ENCODE measurements around the gene PSD2.

The PSD2 gene

GRCh38 chr5:139836469-139837208, 41.0 kb downstream of the PSD2 start:
- H3K27ac ChIP-seq: no peak overlapping the region
- H3K36me3 ChIP-seq (replicated peaks): no peaks in the 10 kb centered on the region
- no peak for DNase-seq
- no peak overlapping the region for H3K4me3 ChIP-seq (ENCODE audit: low read depth, low read length)
- in situ Hi-C loops (cut with HindIII; ENCODE audit: low pct_ligation_motif_present, low sequenced_read_pairs): no loop called here
- H3K27me3 ChIP-seq (replicated peaks): peaks cover 5% of the 10 kb centered on the region
- TF ChIP-seq, protein P1, sequence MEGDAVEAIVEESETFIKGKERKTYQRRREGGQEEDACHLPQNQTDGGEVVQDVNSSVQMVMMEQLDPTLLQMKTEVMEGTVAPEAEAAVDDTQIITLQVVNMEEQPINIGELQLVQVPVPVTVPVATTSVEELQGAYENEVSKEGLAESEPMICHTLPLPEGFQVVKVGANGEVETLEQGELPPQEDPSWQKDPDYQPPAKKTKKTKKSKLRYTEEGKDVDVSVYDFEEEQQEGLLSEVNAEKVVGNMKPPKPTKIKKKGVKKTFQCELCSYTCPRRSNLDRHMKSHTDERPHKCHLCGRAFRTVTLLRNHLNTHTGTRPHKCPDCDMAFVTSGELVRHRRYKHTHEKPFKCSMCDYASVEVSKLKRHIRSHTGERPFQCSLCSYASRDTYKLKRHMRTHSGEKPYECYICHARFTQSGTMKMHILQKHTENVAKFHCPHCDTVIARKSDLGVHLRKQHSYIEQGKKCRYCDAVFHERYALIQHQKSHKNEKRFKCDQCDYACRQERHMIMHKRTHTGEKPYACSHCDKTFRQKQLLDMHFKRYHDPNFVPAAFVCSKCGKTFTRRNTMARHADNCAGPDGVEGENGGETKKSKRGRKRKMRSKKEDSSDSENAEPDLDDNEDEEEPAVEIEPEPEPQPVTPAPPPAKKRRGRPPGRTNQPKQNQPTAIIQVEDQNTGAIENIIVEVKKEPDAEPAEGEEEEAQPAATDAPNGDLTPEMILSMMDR (IDR thresholded peaks at IDR 0.05; ENCODE audit: low read depth, low read length, missing control alignments): no peak

DNA sequence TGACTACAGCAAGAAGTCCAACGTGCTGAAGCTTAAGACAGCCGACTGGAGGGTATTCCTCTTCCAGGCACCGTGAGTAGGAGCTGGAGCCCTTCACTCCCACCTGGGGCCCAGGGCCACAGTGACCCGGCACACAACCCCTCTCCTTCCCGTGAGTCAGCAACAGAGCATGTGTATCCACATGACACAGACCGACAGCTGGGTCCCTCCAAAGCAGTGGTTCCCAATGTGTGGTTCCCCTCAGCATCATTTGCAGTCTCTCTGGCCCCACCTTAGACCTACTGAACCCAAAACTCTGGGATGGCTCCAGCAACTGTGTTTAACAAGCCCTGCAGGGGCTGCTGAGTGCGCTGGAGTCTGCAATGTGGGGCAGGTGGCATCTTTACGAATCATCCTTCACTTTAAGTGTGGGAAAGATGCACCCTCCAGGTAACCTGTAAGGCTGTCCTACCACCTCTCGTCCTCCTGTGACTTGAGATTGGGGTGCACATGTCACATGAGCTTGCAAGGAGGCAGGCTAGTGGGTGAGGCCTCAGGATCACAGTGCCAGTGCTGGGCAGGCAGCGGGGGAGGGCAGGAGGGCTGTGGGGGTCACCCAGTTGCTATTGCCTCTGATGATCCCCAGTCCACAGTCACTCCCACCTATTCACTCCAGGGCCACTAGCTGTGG, 42.2 kb downstream of the PSD2 start:
- TF ChIP-seq, protein P1 (IDR thresholded peaks at IDR 0.05; ENCODE audit: low read depth, low read length, missing control alignments): no peak
- Histone ChIP-seq H3K4me3 (ENCODE audit: low read depth, low read length) (no peak overlapping the region), H3K27me3 (replicated peaks) (peaks cover 2% of the 10 kb centered on the region), H3K36me3 (replicated peaks) (no peaks in the 10 kb centered on the region), H3K27ac (no peak overlapping the region)
- no peak for DNase-seq
- in situ Hi-C loops (cut with HindIII; ENCODE audit: low pct_ligation_motif_present, low sequenced_read_pairs): no loop called here

- H3K4me3 ChIP-seq (ENCODE audit: low read depth, low read length): no peak overlapping the region
- TF ChIP-seq, protein P1 (IDR thresholded peaks at IDR 0.05; ENCODE audit: low read depth, low read length, missing control alignments): no peak
- no peak for DNase-seq
- H3K27ac ChIP-seq: no peak overlapping the region
- in situ Hi-C loops (cut with HindIII; ENCODE audit: low pct_ligation_motif_present, low sequenced_read_pairs): no loop called here
- H3K36me3 ChIP-seq (replicated peaks): no peaks in the 10 kb centered on the region
- peaks cover under 1% of the 10 kb centered on the region for H3K27me3 ChIP-seq (replicated peaks)
Observed at GRCh38 chr5:139838381-139839197, 43.0 kb downstream of the PSD2 start.

DNA sequence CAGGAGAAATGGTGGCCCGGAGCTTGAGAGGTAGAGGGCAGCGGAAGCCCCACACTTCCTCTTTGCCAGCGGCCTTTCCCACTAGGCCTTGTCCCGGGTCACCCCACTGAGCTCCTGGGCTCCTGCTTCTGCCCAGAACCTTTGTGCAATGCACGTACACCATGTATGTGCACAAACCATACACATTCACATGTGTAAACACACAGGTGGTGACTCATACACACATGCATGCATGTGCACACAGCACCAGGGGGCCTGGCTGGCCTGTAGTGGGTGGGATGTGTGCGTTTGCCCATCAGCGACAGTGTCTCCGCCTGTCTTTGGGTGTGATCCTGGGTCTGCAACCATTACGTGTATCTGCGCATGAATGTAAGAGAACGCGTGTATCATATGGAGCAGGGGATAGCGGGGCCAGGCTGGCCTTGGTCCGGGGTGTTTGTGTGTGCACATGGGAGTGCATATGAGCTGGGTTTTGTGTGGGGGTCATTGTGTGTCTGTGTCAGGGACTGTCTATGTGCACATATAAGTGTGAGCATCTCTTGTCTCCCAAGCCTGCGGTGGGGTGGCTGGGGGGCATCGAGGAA, 43.7 kb downstream of the PSD2 start:
- in situ Hi-C loops (cut with HindIII; ENCODE audit: low pct_ligation_motif_present, low sequenced_read_pairs): no loop called here
- no peak overlapping the region for H3K27ac ChIP-seq
- TF ChIP-seq, protein P1 (IDR thresholded peaks at IDR 0.05; ENCODE audit: low read depth, low read length, missing control alignments): no peak
- DNase-seq: no peak
- H3K27me3 ChIP-seq (replicated peaks): no peaks in the 10 kb centered on the region
- no peaks in the 10 kb centered on the region for H3K36me3 ChIP-seq (replicated peaks)
- no peak overlapping the region for H3K4me3 ChIP-seq (ENCODE audit: low read depth, low read length)

GRCh38 chr5:139839918-139840317, 44.3 kb downstream of the PSD2 start:
- Histone ChIP-seq H3K36me3 (replicated peaks) (no peaks in the 10 kb centered on the region), H3K27ac (no peak overlapping the region), H3K4me3 (ENCODE audit: low read depth, low read length) (no peak overlapping the region), H3K27me3 (replicated peaks) (no peaks in the 10 kb centered on the region)
- TF ChIP-seq, protein P1 (IDR thresholded peaks at IDR 0.05; ENCODE audit: low read depth, low read length, missing control alignments): no peak
- in situ Hi-C loops (cut with HindIII; ENCODE audit: low pct_ligation_motif_present, low sequenced_read_pairs): no loop called here
- DNase-seq: no peak

Data from brain microvascular endothelial cell (primary cell).